Mucosa of rectum (tissue), 2 donors: ENCODE results near the gene TMPRSS3.

Source experiments
- H3K27ac ChIP-seq, 2 donors: one replicate each; pipeline ENCODE4 v1.7.0; 2013; ENCODE audit warnings: inconsistent platforms in 2 of 2, low read depth in 2 of 2, low read length in 2 of 2
- H3K27me3 ChIP-seq, 2 donors: one replicate each; pipeline ENCODE4 v1.7.0; 2013; ENCODE audit warnings: low read length in 2 of 2; ENCODE audit not compliant: control insufficient read depth in 2 of 2, insufficient read depth in 2 of 2
- H3K36me3 ChIP-seq, 2 donors: one replicate each; pipeline ENCODE4 v1.7.0; 2013; ENCODE audit warnings: low read length in 2 of 2; ENCODE audit not compliant: control insufficient read depth in 2 of 2, insufficient read depth in 2 of 2
- H3K4me1 ChIP-seq, 2 donors: one replicate each; pipeline ENCODE4 v1.7.0; 2013; ENCODE audit warnings: low read length in 2 of 2, mild to moderate bottlenecking in 1 of 2; ENCODE audit not compliant: control insufficient read depth in 2 of 2, insufficient read depth in 2 of 2
- H3K4me3 ChIP-seq, 2 donors: one replicate each; pipeline ENCODE4 v1.7.0; 2013; ENCODE audit warnings: low read length in 2 of 2
- H3K9ac ChIP-seq, 2 donors: one replicate each; pipeline ENCODE4 v1.7.0; 2013; ENCODE audit warnings: low read length in 2 of 2, low read depth in 1 of 2, mild to moderate bottlenecking in 1 of 2
- H3K9me3 ChIP-seq, 2 donors: one replicate each; pipeline ENCODE4 v1.7.0; 2013; ENCODE audit warnings: low read length in 2 of 2; ENCODE audit not compliant: control insufficient read depth in 2 of 2
- donor health status: healthy.
- donor health status: Normal muscosa, but diverticular disease.

TMPRSS3 gene

GRCh38 chr21:42349420-42350317, 46.2 kb downstream of the TMPRSS3 start:
- Histone ChIP-seq H3K9me3 (no peaks in the 10 kb centered on the region), H3K4me3 (no peak overlapping the region), H3K27me3 (no peaks in the 10 kb centered on the region), H3K36me3 (no peaks in the 10 kb centered on the region), H3K27ac (no peak overlapping the region), H3K9ac (no peak overlapping the region), H3K4me1 (no peaks in the 10 kb centered on the region)

GRCh38 chr21:42348762-42349161, 47.1 kb downstream of the TMPRSS3 start:
- H3K36me3 ChIP-seq, result no peaks in the 10 kb centered on the region
- no peaks in the 10 kb centered on the region for H3K4me1 ChIP-seq
- no peaks in the 10 kb centered on the region for H3K9me3 ChIP-seq
- H3K27me3 ChIP-seq, result no peaks in the 10 kb centered on the region
- H3K9ac ChIP-seq, result no peak overlapping the region
- H3K27ac ChIP-seq, result no peak overlapping the region
- no peak overlapping the region for H3K4me3 ChIP-seq

- no peak overlapping the region for H3K4me3 ChIP-seq
- no peaks in the 10 kb centered on the region for H3K9me3 ChIP-seq
- no peak overlapping the region for H3K27ac ChIP-seq
- no peak overlapping the region for H3K9ac ChIP-seq
- no peaks in the 10 kb centered on the region for H3K4me1 ChIP-seq
- H3K36me3 ChIP-seq, result no peaks in the 10 kb centered on the region
- H3K27me3 ChIP-seq, result no peaks in the 10 kb centered on the region
Observed at GRCh38 chr21:42347601-42348327, 48.1 kb downstream of the TMPRSS3 start.

GRCh38 chr21:42346866-42347600, 48.8 kb downstream of the TMPRSS3 start:
- Histone ChIP-seq H3K4me3 (no peak overlapping the region), H3K9ac (no peak overlapping the region), H3K27ac (no peak overlapping the region), H3K27me3 (no peaks in the 10 kb centered on the region), H3K4me1 (no peaks in the 10 kb centered on the region), H3K9me3 (no peaks in the 10 kb centered on the region), H3K36me3 (no peaks in the 10 kb centered on the region)

- Histone ChIP-seq H3K9ac (no peak overlapping the region), H3K4me3 (no peak overlapping the region), H3K9me3 (no peaks in the 10 kb centered on the region), H3K36me3 (no peaks in the 10 kb centered on the region), H3K27me3 (no peaks in the 10 kb centered on the region), H3K27ac (no peak overlapping the region), H3K4me1 (no peaks in the 10 kb centered on the region)
Observed at GRCh38 chr21:42346441-42346840, 49.4 kb downstream of the TMPRSS3 start.

- no peak overlapping the region for H3K4me3 ChIP-seq
- H3K27me3 ChIP-seq, result no peaks in the 10 kb centered on the region
- no peaks in the 10 kb centered on the region for H3K9me3 ChIP-seq
- no peak overlapping the region for H3K27ac ChIP-seq
- H3K4me1 ChIP-seq, result no peaks in the 10 kb centered on the region
- H3K36me3 ChIP-seq, result no peaks in the 10 kb centered on the region
- no peak overlapping the region for H3K9ac ChIP-seq
Observed at GRCh38 chr21:42344631-42345030, 51.2 kb downstream of the TMPRSS3 start.

- Histone ChIP-seq H3K36me3 (no peaks in the 10 kb centered on the region), H3K27ac (no peak overlapping the region), H3K9me3 (no peaks in the 10 kb centered on the region), H3K9ac (no peak overlapping the region), H3K4me3 (no peak overlapping the region), H3K27me3 (no peaks in the 10 kb centered on the region), H3K4me1 (no peaks in the 10 kb centered on the region)
Observed at GRCh38 chr21:42343963-42344510, 51.8 kb downstream of the TMPRSS3 start.

- Histone ChIP-seq H3K4me1 (no peaks in the 10 kb centered on the region), H3K9me3 (no peaks in the 10 kb centered on the region), H3K27ac (no peak overlapping the region), H3K27me3 (no peaks in the 10 kb centered on the region), H3K4me3 (no peak overlapping the region), H3K36me3 (no peaks in the 10 kb centered on the region), H3K9ac (no peak overlapping the region)
Observed at GRCh38 chr21:42343556-42343955, 52.3 kb downstream of the TMPRSS3 start.

- no peaks in the 10 kb centered on the region for H3K36me3 ChIP-seq
- no peak overlapping the region for H3K27ac ChIP-seq
- H3K27me3 ChIP-seq, result no peaks in the 10 kb centered on the region
- H3K4me1 ChIP-seq, result peaks cover 3 to 4% of the 10 kb centered on the region in 2 donors
- no peaks in the 10 kb centered on the region for H3K9me3 ChIP-seq
- no peak overlapping the region for H3K4me3 ChIP-seq
- H3K9ac ChIP-seq, result no peak overlapping the region
Observed at GRCh38 chr21:42343101-42343500, 52.8 kb downstream of the TMPRSS3 start.
